GM08714 (cell line): ENCODE data around the gene ZNF254.
"Not testable (repeated sequence)": the region's sequence is repeated elsewhere in the genome, so short reads cannot be mapped to it uniquely, and the experiment has no call there.

Experiments
- H3K4me3 ChIP-seq: fragments of 200-500 bp; sonication (Bioruptor generic); 2 replicates; pipeline ENCODE4 v1.5.1; 2014; ENCODE audit warnings: mild to moderate bottlenecking, low read length, inconsistent platforms
- ZNF274 ChIP-seq: IDR thresholded peaks from 2 replicates; pipeline ENCODE4 v1.6.1; 2012; ENCODE audit warnings: mild to moderate bottlenecking, low read depth, low read length

The ZNF254 gene

DNA sequence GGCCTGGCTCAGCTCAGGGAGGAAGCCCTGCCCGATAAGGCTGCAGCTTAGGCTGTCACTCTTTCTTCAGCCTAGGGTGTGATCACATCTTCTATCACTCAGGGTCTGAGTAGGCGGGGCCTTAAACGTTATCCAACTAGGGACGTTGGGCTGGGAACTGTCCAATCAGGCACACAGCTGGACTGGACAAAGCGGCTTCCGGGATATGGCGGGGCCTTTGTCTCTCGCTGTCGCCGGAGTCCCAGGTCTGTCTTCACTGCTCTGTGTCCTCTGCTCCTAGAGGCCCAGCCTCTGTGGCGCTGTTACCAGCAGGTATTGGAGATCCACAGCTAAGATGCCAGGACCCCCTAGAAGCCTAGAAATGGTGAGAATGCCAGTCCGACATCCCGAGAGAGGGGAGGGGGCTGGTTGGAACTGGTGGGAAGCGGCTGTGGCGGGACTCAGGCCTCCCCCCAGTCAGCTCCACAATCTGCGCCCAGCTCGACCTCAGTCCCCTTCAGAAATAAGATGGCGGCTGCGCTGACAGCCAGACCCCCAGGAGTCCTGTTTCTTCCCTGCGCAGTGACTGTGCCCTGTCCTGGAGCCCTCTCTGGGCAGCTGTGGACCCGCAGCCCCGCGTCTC lies at the start of gene ZNF254:
Gene ZNF254, plus strand, starts transcription at position 214 of the 622 bp plus-strand sequence. Its CDS starts 121 bp downstream, at position 335.
- TF ChIP-seq ZNF274: no peak
- H3K4me3 ChIP-seq: peak within 1 kb of the TSS; percentile 91

DNA sequence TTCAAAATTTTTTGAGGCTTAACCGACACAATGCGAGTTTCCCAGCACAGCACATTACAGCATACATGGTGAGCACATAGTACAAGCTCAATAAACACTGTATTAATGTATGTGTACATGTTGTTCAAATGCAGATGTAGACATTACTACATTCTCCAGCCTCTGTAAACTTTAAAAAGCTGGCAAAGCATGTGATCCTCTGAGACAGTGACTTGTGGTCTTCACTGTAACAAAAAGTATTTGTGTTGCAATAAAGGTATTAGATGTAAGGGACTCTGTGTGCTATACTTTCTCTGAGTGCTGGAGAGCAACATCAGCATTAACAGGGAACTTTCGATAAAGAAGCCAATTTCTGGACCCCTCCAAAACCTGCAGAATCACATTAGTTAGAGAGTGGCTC lies 46.4 kb upstream of the ZNF254 start:
- no peak for TF ChIP-seq ZNF274

DNA sequence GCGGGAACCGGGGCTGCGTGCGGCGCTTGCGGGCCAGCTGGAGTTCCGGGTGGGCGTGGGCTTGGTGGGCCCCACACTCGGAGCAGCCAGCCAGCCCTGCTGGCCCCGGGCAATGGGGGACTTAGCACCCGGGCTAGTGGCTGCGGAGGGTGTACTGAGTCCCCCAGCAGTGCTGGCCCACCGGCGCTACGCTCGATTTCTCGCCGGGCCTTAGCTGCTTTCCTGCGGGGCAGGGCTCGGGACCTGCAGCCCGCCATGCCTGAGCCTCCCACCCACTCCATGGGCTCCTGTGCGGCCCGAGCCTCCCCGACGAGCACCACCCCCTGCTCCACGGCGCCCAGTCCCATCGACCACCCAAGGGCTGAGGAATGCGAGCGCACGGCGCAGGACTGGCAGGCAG lies 45.7 kb upstream of the ZNF254 start:
- H3K4me3 ChIP-seq: not testable (repeated sequence)

More for the DNA sequence above, 46.4 kb upstream of the ZNF254 start:
- no peak overlapping the region for H3K4me3 ChIP-seq

- no peak for TF ChIP-seq ZNF274
Observed at GRCh38 chr19:24046550-24046949, 40.4 kb upstream of the ZNF254 start.

DNA sequence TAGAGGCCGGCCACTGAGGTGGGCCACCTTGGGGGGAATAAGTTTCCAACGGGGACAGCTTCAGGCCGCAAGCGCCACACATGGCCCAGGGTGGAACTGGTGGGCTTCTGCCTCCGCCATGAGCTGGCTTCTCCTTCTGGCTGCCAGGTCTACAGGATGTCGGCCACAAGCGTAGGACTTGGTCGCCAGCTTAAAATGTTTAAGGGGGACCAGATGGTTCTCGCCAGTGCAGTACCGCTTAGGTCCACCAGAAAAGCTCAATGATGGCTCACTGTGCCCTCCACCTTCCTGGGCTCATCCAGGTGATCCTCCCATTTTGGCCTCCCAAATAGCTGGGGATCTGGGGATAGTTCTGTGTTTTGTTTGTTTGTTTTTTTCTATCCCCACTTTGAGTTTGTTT lies 38.7 kb upstream of the ZNF254 start:
- H3K4me3 ChIP-seq: no peak overlapping the region
- TF ChIP-seq ZNF274: no peak

More at GRCh38 chr19:24046550-24046949, 40.4 kb upstream of the ZNF254 start:
- H3K4me3 ChIP-seq: no peak overlapping the region

- H3K4me3 ChIP-seq: no peak overlapping the region
- no peak for TF ChIP-seq ZNF274
Observed at GRCh38 chr19:24049537-24049936, 37.5 kb upstream of the ZNF254 start.

DNA sequence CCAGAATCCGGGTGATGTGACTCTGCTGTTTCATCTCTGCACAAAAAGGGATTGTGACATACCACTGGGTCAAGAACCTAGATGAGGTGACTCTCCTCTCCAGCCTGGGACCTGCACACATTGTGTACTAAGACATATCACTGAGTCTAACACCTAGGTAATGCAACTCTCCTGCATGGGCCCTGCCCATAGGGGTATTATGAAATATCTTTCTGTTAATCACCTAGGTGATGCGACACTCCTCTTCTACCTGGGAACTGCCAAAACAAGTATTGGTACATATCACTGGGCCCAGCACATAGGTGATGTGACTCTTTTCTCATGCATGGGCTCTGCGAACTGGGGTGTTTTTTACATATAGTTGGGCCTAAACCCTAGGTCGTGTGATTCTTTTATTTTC lies 35.5 kb upstream of the ZNF254 start:
- no peak overlapping the region for H3K4me3 ChIP-seq
- TF ChIP-seq ZNF274: no peak

GRCh38 chr19:24052811-24053210 lies 34.2 kb upstream of the ZNF254 start:
- no peak overlapping the region for H3K4me3 ChIP-seq
- TF ChIP-seq ZNF274: no peak

DNA sequence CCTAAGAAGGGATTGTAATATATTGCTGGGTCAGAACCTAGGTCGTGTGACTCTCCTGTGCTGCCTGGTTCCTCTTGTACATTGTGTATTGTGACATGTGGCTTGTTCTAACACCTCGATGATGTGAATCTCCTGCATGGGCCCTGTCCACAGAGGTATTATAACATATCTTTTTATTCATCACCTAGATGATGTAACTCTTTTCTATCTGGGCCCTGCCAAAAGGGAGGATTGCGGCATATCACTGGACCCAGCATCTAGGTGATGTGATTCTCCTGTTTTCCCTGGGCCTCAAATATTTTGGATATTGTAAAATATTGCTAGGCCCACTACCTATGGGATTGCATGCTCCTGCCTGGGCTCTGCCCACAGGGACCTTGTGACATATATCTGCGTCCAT lies 33.4 kb upstream of the ZNF254 start:
- TF ChIP-seq ZNF274: no peak
- H3K4me3 ChIP-seq: no peak overlapping the region

GRCh38 chr19:24054044-24054935 lies 32.7 kb upstream of the ZNF254 start:
- no peak overlapping the region for H3K4me3 ChIP-seq
- no peak for TF ChIP-seq ZNF274

DNA sequence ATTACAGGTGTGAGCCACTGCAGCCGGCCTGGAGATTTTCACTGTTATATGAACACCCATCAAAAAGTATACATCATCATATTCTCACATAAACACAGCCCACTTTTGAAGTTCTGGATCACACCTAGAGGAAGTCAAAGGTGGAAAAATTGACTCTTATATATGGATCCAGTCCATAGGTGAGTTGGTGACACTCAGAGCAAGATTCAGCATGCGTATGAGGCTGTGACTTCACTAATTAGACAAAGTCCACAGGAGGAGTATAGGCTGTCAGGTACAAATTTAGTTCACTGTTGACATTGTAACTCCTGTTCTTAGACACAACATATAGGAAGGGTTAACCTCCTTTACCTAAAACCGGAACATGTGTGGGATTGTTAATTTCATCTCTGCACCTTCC lies 31.4 kb upstream of the ZNF254 start:
- TF ChIP-seq ZNF274: no peak
- no peak overlapping the region for H3K4me3 ChIP-seq

GRCh38 chr19:24057144-24057543 lies 29.8 kb upstream of the ZNF254 start:
- TF ChIP-seq ZNF274: no peak
- no peak overlapping the region for H3K4me3 ChIP-seq

DNA sequence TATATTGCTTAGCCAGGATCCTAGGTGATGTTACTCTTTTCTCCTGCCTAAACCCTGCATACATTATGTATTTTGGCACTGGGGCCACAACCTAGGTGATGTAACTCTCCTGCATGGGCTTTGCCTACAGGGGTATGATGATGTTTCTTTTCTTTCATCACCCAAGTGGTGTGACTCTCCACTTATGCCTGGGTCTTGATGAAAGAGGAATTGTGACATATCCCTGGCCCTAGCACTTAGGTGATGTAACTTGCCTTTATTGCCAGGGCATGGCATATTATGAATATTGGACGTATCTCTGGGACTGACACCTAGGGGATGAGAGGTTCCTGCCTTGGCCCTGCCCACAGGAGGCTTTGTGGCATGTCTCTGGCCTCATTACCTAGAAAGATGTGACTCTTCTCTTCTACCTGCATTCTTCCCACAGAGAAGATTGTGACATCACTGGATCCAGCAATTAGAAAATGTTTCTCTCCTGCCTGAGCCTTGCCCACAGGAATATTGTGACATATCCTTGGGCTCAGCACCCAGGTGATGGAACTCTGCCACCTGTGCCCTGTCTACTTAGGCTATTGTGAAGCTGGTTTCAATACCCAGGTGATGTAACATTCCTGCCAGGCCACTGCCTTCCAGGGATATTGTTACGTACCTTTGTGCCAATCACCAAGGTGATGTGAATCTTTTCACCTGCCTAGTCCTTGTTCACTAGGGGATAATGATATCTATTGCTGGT lies 27.3 kb upstream of the ZNF254 start:
- H3K4me3 ChIP-seq: no peak overlapping the region
- TF ChIP-seq ZNF274: no peak

GRCh38 chr19:24060687-24061356 lies 26.2 kb upstream of the ZNF254 start:
- no peak overlapping the region for H3K4me3 ChIP-seq
- TF ChIP-seq ZNF274: no peak
